H1 (cell line): ENCODE results near the gene MTAP. TPM values are rescaled to one million over a fixed set of nuclear protein-coding genes. Genes with fewer than 3 reads are reported as not detected.

Experiments used
- CEBPB ChIP-seq: IDR thresholded peaks from 2 replicates; pipeline ENCODE4 v1.6.1; 2012; ENCODE audit warnings: low read depth, low read length
- GABPA ChIP-seq: IDR thresholded peaks from 2 replicates; pipeline ENCODE4 v1.6.1; 2011; ENCODE audit warnings: mild to moderate bottlenecking, low read length, moderate library complexity, borderline replicate concordance; ENCODE audit not compliant: insufficient read depth
- RNF2 ChIP-seq: fragments of 200-900, 300-1000 bp; sonication (generic); IDR thresholded peaks from 2 replicates; pipeline ENCODE4 v1.7.1; 2016; ENCODE audit warnings: borderline replicate concordance, low read depth, mild to moderate bottlenecking, antibody characterized with exemption, low read length; ENCODE audit not compliant: poor library complexity, severe bottlenecking; ENCODE audit errors: missing control alignments
- SAP30 ChIP-seq: fragments of 300-600 bp; sonication (generic); IDR thresholded peaks from 2 replicates; pipeline ENCODE4 v1.7.1; 2012; ENCODE audit warnings: low read length, moderate library complexity, mild to moderate bottlenecking, inconsistent platforms; ENCODE audit not compliant: insufficient read depth, insufficient replicate concordance
- SIN3A ChIP-seq, 2 experiments: IDR thresholded peaks in 1 of 2; conservative IDR thresholded peaks in 1 of 2; 2 replicates each; pipeline ENCODE4 v1.6.1; 2011 to 2012; ENCODE audit warnings: low read length in 2 of 2, improper control_type of control experiment in 1 of 2, low read depth in 1 of 2, mild to moderate bottlenecking in 1 of 2
- TAF1 ChIP-seq: IDR thresholded peaks from 2 replicates; pipeline ENCODE4 v1.6.1; 2011; ENCODE audit warnings: mild to moderate bottlenecking, low read depth, low read length
- ZNF274 ChIP-seq: IDR thresholded peaks from 2 replicates; pipeline ENCODE4 v1.7.0; 2012; ENCODE audit warnings: low read length, borderline replicate concordance; ENCODE audit errors: extremely low read depth
- polyA plus RNA-seq, 7 experiments: library from polyadenylated mRNA; depleted of rRNA in 3 of 7; stranded (reverse) in 5 of 7; unstranded in 2 of 7; fragments of >200 nt in 5 of 7; fragments of 200-250 nt in 2 of 7; gene quantifications; 1 replicate in 5 of 7; 2 replicates in 1 of 7; 4 replicates in 1 of 7; pipeline versions ENCODE4 v1.2.1 to v1.2.3, GENCODE V29; 2011 to 2013; ENCODE audit warnings: missing spikeins in 2 of 7, mixed read lengths in 2 of 7
- total RNA-seq: library from RNA; stranded (reverse); fragmentation: NEBNext Ultra II Directional; extraction: Animal tissue kit (Norgen Biotek cat#: 25700); gene quantifications from 2 replicates; pipeline ENCODE4 v1.2.1, GENCODE V29; 2021

MTAP gene
- total and polyA plus RNA-seq, 2 of the 8 experiments (the other 6 are each of a cell fraction or from before 2014, with no cell fraction given), result 16.4 to 100 TPM

DNA sequence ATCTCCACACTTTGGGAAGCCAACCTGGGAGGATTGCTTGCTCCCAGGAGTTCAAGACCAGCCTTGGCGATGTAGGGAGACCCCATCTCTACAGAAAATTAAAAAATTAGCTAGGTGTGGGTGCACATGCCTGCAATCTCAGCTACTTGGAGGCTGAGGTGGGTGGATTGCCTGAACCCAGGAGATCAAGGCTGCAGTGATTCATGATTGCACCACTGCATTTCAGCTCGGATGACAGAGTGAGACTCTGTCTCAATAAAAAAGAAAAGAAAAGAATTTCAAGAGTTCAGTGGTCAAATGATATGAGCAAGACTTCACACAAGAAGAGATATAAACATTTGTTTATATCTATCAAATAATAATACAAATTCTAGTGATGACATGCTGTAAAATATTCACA, 23.0 kb upstream of the MTAP start (continued):
- TF ChIP-seq ZNF274 (no peak), RNF2 (no peak), TAF1 (no peak), SAP30 (no peak), CEBPB (no peak), SIN3A (conservative IDR thresholded peaks at IDR 0.05 in 1 of 2, IDR thresholded peaks at IDR 0.05 in 1 of 2; ENCODE audit: low read depth in 1 of 2, low read length in 2 of 2) (no peak), GABPA (no peak)
